GM19328 (cell line): ENCODE data around the gene TRIM38.
"Not testable (repeated sequence)": the region's sequence is repeated elsewhere in the genome, so short reads cannot be mapped to it uniquely, and the experiment has no call there.

ENCODE experiments used
- ATAC-seq: cut with Tn5 transposase; IDR thresholded peaks from one replicate; pipeline ENCODE4 v1.9.1; 2021; ENCODE audit warnings: mild to moderate bottlenecking, moderate library complexity; ENCODE audit not compliant: unreplicated experiment

The TRIM38 gene

GRCh38 chr6:26000366-26001144 lies 38.0 kb downstream of the TRIM38 start:
- ATAC-seq = no peak

DNA sequence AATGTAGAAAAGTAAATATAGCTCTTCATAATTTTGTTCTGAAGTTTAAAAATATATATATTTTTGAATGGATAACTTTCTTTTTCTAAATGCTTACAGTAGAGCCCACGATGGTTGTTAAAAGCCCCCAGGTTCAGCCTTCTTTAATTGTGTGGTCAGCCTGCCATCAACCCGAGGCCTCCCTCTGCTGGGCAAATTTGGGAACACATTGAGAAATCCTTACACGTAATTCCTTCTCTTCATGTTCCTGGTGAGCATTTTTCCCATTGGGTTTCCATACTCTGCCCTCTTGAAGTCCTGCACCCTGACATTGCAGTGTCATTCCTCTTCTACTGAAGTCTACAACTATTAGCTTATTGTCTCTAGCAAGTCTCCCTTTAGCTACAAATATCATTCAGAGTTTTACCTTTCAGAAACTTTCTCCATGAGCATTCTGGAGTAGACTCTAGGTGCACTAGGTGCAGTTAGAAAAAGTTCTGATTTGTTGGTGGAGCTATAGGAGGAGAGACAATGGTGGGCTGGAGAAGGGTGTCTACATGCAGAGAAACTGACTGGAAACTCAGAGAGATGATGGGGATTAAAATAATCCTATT lies 40.6 kb downstream of the TRIM38 start:
- no peak for ATAC-seq

- ATAC-seq = no peak
Measured at GRCh38 chr6:26006086-26006939, 43.7 kb downstream of the TRIM38 start.

GRCh38 chr6:26006940-26007305 lies 44.3 kb downstream of the TRIM38 start:
- ATAC-seq = not testable (repeated sequence)

DNA sequence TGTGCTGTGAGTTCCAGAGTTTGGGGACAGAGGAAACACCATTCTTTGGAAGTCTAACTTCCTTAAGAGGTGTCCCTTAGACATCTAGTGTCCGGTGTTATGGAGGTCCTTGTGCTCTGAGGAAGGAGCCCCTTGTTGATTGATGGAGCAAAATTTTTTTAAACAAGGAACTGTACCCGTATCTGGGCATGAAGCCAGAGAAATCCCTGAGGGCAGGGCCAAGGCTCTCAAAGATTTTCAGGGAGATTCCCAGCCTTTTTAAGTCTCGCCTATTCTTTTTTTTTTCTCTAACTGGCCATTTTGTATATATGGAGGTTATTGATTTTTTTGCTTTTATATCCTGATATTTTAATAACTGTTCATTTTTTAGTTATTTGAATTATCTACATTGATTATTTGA lies 45.9 kb downstream of the TRIM38 start:
- no peak for ATAC-seq

DNA sequence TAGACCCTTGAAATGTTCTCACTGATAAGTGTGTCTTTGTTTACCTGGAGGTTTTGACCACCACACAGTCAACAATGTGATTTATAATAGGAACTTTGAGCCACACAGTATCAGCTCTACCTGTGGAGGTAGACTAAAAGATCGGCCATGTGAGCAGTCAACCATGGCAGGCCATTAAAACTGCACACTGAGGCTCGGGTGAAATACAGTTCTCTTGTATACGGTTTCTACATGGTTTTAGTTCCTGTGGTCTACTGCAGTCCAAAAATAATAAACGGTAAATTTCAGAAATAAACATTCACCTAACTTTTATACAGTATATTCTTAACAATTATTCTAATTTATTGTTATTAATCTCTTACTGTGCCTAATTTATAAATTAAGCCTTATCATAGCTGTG lies 47.2 kb downstream of the TRIM38 start:
- no peak for ATAC-seq

- ATAC-seq = no peak
Measured at GRCh38 chr6:26012061-26012460, 49.5 kb downstream of the TRIM38 start.

DNA sequence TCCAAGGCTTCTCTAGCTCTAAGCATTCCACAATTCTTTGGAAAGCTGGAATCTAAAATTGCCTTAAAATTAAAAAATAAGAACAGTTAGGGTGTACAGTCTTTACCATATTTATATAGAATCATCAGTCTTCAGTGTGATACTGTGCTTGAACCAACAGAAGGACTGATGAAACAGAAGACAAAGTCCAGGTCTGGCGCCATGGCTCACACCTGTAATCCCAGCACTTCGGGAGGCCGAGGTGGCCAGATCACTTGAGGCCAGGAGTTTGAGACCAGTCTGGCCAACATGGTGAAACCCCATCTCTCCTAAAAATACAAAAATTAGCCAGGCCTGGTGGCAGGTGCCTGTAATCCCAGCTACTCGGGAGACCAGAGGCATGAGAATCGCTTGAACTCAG lies 51.8 kb downstream of the TRIM38 start:
- not testable (repeated sequence) for ATAC-seq

DNA sequence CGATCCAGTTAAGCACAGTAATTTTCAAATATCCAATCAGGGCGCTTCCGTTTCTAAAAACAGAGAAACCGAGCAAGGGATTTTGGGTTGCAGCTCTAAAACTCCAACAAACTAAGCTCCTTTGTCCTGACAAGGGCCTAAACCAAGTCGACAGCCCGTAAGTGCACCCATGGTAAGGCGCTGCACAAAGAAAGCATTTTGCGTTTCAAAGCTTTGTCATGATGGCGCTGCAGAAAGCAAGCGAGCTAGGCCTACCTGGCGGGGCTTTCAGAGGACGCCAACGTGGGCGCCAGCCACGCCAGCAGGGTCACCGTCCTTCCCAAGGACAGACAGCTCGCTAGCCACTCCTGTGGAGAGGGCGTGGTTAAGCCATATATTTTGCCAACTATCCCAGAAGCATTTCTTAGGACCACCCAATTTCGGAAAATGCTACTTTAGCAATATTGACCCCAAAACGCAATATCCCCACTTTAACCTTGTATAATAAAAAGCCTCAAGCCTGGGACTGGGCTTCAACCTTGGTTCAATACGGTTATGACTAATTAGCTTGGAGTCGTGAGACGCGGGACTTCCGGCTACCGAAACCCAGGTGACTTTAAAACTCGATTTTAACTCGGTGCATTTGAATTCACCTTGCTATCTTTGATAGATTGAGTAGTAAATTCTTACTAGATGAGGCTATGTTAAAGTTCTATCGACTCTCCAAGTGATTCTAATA lies 53.8 kb downstream of the TRIM38 start:
- ATAC-seq = no peak

- no peak for ATAC-seq
Measured at GRCh38 chr6:26016963-26017631, 54.5 kb downstream of the TRIM38 start.

- no peak for ATAC-seq
Measured at GRCh38 chr6:26017632-26017966, 55.0 kb downstream of the TRIM38 start.

DNA sequence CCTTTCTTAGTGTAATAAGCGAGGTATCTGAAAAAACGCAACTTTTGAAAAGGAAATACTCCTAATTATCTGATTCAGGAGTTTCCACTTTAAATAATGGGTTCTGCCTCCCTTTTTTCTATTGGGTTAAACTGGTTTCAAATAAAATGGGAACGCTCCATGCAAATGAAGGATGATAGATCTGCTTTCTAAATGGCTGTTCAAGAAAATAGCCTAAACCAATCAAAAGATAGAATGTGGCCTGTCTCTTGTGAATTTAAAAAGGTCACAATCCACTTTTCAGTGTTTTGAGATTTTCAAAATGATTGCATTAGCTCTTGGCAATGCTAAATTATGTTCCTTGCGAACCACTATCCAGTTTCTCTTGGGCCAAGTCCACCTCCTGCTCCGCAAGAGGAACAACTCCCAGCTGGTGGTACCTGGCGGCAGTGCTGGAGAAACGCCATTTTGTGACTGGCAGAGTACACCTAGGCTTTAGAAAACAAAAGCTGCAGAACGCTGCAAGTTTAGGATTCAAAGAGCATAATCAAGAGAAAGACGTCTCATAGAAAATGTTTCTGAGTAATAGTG lies 56.7 kb downstream of the TRIM38 start:
- ATAC-seq = no peak

DNA sequence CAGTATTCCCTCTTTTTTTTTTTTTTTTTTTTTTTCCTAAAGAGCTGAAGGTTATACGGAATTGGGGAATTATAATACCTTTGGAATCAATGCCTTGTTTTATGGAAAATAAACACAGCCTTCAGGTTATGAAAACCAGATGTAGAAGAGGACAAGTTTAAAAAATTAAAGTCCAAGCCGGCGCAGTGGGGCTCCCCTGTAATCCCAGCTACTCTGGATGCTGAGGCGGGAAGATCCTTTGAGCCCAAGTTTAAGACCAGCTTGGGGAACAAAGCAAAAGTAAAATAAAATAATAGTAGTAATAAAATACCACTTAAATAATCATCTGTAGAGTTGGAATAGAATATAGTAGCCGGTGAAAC lies 57.3 kb downstream of the TRIM38 start:
- no peak for ATAC-seq

- peak; percentile 60 for ATAC-seq
Measured at GRCh38 chr6:26020329-26021000, 57.9 kb downstream of the TRIM38 start.

DNA sequence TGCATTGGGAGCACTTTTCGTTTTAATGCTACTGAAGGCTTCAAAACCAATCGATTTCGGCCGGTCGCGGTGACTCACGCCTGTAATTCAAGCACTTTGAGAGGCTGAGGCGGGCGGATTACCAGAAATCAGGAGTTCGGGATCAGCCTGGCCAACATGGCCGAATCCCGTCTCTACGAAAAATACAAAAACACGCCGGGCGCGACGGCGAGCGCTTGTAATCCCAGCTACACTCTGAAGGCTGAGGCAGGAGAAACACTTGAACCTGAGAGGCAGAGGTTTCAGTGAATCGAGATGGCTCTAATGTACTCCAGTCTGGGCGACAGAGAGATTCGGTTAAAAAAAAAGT lies 58.4 kb downstream of the TRIM38 start:
- ATAC-seq = peak; percentile 10

DNA sequence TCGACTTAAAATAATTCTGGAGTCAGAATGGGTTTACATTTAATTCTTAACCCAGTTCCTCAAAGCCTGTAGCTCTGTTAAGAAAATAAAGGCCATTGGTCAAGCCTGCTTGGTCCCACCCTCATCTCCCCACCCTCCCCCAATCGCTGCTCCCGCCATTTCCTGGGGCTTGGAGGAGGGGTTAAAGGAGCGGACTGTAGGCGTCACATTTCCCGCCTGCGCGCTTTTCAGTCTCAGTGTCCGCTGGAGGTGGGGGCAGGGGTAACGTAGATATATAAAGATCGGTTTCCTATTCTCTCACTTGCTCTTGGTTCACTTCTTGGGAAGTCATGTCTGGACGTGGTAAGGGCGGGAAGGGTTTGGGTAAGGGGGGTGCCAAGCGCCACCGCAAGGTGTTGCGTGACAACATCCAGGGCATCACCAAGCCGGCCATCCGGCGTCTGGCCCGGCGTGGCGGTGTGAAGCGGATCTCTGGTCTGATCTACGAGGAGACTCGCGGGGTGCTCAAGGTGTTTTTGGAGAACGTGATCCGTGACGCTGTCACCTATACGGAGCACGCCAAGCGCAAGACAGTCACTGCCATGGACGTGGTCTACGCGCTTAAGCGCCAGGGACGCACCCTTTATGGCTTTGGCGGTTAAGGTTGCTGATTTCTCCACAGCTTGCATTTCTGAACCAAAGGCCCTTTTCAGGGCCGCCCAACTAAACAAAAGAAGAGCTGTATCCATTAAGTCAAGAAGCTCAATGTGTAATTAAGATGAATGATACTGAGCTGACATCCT lies 58.9 kb downstream of the TRIM38 start:
- ATAC-seq = peak; percentile 43

DNA sequence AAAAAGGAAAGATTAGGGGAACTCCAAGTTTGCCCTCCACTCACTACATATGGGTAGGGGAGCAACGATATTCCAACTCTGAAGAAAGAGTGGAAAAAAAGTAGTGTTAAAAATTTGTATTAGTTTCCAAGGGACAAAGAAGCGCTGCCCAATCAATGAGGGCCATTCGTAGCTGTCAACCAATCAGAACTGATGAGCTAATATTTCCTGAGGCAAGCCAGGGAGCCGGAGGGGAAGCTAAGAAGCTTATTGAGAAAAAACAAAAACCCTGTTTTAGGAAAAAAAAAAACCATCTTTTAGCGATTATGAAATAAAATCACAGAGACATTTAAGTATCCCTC lies 59.5 kb downstream of the TRIM38 start:
- ATAC-seq = no peak

DNA sequence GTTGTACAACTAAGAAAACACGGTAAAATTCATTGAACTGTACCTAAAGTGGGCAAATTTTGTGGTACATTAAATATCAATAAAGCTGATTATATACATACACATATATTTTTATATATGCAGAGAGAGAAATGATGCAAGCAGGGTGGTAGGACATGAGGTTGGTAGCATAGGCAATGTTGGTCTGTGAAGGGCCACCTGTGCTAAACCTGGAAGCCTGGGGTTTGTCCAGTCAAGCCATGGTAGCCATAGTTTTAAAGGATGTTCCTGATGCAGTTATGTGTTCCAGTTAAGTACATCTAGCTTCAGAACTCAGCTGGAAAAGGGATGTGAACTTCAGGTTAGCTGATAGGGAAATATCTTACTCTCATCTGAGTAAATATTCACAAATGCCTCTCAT lies 60.1 kb downstream of the TRIM38 start:
- ATAC-seq = no peak

- no peak for ATAC-seq
Measured at GRCh38 chr6:26024651-26025046, 62.0 kb downstream of the TRIM38 start.
